NCI-H128 (cell line): Measurements from ENCODE around the gene SLC8A3.

Experiments
- DNase-seq: peaks from one replicate; lab custom pipeline; 2025; ENCODE audit not compliant: unreplicated experiment; lab: John Stamatoyannopoulos, UW

The SLC8A3 gene

GRCh38 chr14:70121521-70121920, 67.2 kb downstream of the SLC8A3 start:
- no peak for DNase-seq

DNA sequence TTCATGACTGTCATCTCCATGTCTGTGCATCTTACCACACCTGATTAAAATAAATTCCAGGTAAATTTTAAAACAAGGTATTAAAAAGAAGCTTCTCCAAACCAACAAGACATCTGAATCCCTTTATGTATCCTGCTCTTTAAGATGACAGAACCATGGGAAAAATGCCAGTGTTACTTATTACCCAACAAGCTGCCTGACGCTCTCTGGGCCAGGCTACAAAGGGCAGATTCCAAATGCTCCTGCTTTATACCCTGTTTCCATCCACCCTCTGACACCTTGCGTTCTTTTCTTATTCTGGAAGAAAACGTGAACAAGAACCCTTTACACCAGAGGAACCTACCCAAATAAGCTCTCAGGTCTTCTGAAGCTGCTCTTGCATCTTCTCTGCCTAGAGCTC, 70.7 kb downstream of the SLC8A3 start:
- DNase-seq: no peak

GRCh38 chr14:70116278-70116677, 72.5 kb downstream of the SLC8A3 start:
- DNase-seq: no peak

DNA sequence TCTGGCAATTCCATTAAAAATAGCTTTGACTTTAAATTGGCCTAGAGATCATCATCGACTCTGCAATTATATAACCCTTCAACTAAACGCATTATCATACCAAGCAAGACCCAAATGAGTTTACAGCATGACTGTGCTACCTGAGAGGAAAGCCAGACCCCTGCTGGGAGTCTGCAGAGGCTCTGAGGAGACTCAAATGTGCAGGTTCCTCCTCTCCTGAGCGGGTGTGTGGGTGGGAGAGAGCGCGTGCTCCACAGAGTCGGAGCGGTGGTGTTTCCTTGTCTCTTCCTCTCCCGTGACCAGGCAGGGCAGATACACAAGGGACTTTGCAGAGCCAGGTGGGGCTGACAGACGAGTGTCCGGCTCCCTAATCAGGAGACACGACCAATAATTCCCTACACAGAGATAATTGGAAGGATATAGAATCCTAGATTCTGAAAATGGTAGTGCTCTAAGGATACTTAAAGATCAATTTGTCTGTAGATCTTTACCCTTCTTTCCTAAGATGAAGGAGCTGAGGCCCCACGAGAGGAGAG, 74.1 kb downstream of the SLC8A3 start:
- DNase-seq: no peak

DNA sequence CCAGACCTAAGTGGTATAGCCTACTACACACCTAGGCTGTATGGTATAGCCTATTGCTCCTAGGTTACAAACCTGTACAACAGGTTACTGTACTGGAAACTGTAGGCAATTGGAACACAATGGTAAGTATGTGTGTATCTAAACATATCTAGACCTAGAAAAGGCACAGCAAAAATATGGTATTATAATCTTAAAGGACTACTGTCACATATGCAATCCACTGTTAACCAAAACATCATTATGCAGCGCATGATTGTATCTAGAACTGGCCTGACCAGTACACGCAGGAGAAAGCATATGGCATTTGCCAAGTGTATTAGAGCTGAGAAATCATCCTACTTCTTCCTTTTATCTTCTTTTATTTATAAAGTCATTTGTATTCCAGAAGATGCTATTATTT, 75.5 kb downstream of the SLC8A3 start:
- DNase-seq: no peak

DNA sequence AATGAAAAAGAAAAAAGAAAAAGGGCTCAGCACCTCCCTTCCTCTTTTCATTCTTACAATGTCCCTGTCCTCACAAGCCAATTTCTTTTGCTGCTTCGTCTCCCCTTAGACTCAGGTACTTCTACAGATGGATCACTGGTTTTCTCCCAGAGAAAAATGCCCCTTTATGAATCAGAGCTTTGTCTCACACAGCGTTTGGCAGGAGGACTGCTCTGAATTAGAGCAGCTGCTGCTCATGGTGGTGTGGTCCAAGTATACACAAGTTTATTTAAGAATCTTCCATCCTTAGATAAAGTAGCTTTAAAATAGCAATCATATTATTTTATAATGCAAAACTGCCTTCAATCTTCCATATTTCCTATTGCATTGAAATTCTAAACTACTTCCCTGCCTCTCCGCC, 80.3 kb downstream of the SLC8A3 start:
- DNase-seq: no peak

- no peak for DNase-seq
Observed at GRCh38 chr14:70107309-70107708, 81.4 kb downstream of the SLC8A3 start.

DNA sequence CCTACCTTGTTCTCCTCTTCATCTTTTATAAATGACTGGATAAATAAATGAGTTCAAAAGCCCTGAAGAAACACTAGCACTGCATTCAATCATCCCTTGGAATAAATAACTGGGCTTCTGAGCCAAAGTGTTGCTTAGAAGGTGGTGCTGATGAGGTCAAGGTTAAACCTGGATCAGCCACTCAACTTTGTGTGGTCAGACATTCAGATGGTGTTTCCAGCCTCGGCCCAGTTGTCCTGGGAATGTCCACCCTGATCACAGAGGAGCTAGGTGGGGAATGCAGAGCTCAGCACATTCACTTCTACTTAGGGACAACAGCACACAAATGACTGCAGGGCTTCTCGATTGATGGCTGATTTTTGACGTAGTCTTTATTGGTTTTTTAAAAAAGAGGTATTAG, 88.7 kb downstream of the SLC8A3 start:
- DNase-seq: no peak

GRCh38 chr14:70098250-70098809, 90.4 kb downstream of the SLC8A3 start:
- no peak for DNase-seq

DNA sequence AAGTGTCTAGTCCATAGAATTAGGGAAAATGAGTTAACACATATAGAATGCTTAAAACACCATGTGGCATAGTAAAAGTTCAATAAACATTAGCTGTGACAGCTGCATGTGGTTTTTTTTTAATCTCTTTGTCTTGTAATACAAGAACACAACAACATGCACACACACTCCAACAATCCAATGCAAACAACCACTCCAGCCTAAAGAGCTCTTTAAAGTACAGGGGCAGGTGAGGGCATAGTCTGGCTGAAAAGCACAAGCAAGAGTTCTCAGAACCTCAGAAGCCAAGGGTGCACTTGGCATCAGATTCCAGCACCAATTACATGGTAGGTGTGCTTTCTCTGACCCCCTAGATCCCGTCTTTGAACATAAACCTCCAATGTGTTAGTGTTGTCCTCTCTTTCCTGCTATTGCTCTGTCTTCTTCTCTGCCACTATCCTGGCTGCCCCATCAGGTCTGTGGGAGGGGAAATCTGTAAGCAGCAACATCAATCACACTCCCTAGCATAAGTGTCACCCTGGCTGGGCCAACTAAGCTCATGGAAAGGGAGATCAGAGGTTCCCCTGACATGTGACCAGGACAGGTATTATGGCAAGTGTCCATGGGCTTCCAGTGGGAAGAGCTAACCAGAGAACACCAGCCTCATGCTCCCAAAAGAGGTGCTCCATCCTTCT, 91.0 kb downstream of the SLC8A3 start:
- DNase-seq: peak; percentile 48

DNA sequence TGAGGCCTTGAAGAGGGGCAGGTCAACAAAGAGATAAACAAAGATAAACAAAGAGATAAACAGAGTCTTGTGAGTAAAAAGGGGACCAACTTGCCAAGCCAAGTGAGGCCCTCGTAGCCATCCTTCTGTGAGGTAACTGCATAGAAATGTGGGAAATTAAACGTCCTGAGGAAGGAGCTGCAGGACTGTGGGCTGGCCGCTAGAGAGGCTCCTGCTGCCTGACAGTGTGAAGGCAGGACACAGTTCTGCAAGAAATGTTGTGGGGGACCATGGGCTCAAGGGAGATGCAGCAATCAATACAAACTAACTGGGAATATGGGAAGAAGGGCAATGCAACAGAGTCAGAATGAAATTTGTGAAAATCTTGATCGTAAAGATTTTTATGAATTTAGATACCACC, 91.9 kb downstream of the SLC8A3 start:
- no peak for DNase-seq

GRCh38 chr14:70094631-70095030, 94.1 kb downstream of the SLC8A3 start:
- DNase-seq: no peak

DNA sequence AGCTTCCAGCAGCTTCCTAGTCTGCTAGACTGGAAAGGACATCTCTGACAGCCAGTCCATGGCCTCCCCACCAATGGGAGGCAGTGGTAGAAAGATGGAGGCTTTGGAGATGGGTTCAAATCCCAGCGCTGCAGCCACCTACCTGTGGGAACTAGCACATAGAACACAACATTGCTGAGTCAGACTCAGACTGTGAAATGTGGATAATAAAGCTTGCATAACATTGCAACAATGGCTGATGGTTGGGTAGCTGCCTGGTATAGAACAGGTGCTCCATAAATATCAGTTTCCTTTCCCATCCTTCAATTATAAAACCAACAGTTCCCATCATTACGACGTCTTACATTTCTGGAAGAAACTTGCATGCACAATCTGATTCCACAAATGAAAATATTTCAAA, 94.6 kb downstream of the SLC8A3 start:
- no peak for DNase-seq

- no peak for DNase-seq
Observed at GRCh38 chr14:70093156-70093555, 95.6 kb downstream of the SLC8A3 start.

DNA sequence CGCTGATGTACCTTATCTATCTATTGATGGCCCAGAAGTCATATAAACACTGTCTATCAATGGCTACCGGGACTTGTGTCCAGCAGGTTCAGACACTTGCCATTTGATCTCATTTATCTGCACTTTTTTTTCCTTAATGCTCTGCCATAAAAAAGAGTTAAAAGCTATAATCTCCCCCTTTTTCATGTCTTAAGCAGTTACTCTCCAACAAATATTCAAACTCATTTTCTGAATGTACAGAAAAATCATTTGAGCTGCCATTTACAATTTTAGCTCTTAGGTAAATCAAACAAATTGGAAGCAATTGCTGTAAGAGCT, 101.4 kb downstream of the SLC8A3 start:
- DNase-seq: no peak

DNA sequence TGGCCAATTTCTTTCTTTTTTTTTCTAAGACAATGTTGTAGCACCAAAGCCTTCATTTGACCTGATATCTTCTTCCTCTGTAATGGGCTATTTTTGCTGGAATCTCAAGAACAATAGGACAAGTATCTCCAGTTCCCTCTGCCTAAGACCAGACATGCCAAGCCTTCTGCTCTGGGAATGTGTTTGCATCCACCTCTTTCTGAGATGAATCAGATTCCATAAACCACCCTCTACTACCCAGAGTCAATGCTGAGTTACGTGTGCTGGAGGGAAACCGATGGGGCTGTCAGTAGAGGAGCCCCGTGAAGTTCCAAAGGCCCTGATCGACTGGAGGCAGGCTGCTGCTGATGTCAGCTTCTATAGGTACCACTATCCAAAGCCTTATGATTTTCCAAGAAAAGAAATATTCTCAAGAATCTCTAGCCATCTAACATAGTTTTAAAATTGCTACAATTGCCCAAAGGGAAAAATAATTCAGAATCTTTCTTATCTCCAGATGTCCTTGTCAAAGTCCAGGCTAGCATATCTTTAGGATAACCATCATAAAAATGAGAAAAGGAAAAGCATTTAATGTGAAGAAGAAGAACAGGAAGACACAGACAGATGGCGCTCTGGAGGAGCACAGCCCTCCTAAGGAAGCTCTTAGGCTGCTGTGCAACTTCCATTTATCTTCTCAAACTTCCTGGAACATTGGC, 101.9 kb downstream of the SLC8A3 start:
- DNase-seq: no peak

DNA sequence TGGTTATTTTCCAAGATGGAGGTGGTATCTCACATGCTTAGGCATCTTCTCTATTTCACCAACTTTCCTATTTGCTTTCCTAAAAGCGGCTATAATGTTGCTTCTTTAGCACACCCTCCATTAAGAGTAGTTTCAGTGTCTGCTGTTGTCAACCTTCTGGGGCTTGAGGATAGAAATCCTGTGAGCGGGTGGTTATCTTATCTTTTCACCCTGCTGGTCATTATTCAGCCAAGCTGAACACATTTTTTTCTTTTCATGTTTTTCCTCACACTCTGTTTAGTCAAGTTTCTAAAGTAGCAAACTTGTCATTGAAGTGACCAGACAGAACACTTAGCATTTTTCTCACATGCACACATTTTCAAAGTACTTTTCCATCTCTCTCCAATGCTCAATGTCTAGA, 104.5 kb downstream of the SLC8A3 start:
- no peak for DNase-seq

- no peak for DNase-seq
Observed at GRCh38 chr14:70082394-70082793, 106.4 kb downstream of the SLC8A3 start.

DNA sequence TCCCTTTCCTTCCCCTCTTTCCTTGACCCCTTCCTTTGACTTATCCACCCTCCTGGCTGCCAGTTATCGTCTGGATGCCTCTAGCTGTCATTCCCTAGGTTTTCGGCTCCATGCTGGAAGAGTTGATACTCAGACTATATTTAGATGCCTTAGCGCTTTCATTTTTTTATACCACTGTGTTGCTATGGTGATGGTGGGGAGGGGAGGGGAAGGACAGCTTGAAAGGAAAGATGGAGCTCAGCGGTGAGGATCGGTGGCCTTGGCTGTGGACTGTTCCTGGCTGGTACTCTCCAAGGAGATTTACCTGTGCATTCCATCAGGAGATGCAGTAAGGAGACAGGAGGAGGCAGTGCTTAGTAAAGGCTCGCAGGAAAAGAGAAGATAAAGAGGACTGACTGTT, 108.7 kb downstream of the SLC8A3 start:
- no peak for DNase-seq

DNA sequence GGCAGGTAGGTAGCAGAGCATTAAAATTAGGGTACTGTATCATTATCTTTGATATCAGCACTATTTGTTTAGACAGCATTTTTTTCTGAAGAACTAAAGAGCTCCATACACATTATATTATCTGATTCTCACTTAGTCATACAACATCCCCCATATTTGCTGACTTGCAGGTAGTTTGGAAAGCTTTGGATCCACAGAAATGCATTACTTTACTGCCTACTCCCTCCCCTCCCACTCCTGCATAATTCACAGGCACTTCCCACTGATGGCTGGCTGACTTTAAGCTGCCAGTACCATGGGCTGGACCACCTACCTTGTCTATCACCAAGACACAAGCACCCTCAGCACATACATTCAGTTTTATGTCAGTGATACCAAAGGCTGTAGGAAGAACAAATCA, 110.4 kb downstream of the SLC8A3 start:
- DNase-seq: no peak

DNA sequence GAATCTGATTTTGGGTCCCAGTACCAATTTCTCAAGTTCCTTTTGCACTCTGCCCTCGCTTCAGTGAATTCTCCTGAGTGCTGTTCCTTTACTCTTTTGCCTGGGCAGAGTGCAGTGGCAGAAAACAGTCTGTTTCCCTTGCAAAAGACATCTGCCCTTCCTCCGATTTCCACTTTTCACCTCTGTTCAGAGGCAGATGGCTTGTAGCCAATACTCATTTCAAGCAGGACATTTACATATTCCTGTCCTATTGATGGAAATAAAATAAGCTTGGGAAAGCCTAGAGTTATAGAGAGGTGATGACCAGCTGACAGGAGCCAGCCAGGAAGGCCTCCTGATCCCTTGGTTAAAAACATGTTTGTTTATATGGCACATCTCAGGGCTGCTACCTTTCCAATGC, 111.0 kb downstream of the SLC8A3 start:
- no peak for DNase-seq

GRCh38 chr14:70077005-70077404, 111.7 kb downstream of the SLC8A3 start:
- no peak for DNase-seq
